ENCODE results near the gene KLHL41.

DNA sequence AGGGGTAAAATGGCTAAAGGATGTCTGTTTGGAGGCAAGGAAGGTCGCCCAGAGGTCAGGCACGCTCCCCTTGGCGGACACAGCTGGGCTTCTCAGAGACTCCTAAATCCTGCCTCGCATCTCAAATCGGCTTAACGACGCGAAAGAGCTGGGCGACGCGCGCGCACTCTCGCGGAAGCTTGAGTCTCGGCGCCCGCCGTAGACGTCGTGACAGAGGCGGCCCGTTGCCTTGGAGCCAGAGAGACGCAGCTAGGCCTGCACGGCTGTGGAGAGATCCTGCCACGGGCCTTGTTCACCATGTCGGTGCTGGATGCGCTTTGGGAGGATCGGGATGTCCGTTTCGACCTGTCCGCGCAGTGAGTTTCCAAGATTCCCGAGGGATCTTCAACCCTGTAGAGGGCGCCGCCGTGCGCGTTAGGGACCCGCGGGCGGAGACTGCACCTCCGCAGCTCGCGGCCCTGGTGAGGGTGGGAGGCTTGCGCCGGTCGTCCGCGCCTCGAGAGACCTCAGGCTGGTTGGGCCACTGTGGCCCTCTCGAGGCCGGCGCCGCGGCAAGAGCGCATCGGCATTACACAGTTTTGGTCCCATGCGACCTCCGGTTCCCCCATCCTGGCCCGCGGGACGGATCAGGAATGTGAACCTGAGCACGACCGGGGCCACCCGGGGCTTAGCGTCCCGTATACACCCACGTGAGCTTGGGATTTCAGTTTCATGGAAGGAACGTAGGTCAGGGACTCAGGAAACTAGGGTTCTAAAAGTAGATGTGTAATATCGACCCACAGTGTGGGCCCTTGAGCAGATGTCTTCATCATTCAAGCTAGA lies 30.0 kb upstream of the KLHL41 start, which contains the start of gene BBS5:
- TF ChIP-seq POLR2A (IDR thresholded peaks at IDR 0.05) = peak in 2 of 3 donors; percentile 53 to 56
- TF ChIP-seq, protein P1, sequence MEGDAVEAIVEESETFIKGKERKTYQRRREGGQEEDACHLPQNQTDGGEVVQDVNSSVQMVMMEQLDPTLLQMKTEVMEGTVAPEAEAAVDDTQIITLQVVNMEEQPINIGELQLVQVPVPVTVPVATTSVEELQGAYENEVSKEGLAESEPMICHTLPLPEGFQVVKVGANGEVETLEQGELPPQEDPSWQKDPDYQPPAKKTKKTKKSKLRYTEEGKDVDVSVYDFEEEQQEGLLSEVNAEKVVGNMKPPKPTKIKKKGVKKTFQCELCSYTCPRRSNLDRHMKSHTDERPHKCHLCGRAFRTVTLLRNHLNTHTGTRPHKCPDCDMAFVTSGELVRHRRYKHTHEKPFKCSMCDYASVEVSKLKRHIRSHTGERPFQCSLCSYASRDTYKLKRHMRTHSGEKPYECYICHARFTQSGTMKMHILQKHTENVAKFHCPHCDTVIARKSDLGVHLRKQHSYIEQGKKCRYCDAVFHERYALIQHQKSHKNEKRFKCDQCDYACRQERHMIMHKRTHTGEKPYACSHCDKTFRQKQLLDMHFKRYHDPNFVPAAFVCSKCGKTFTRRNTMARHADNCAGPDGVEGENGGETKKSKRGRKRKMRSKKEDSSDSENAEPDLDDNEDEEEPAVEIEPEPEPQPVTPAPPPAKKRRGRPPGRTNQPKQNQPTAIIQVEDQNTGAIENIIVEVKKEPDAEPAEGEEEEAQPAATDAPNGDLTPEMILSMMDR (IDR thresholded peaks at IDR 0.05) = peak in 6 of 7 experiments; percentile 22 to 53 (median 47)

Data from body of pancreas (tissue), 4 donors.